ENCODE data around the gene MEGF10.

DNA sequence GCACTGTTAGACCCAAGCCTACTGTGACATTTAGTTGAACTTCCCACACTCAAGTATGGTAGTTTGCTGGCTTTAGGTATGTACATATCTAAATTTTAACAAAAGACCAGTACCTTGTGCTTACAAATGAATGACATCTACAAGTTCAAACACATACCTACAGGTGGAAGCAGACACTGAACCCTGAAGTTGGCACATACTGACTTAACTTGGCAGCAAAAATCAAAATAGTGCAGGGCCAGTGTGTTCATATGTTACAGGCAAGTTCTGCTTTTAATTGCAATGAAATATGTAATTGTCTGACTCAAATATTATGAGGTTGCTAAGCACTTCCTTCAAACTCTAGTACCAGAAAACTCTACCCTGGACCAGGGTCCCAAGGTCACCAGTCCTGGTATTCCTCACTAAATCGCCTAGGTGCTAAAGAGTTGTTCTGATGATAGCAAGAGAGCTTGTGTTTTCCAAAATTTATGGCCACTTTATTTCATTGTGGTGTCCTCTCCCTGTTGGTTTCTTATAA is 77.4 kb downstream of the MEGF10 start:
- TF ChIP-seq EP300 (IDR thresholded peaks at IDR 0.05; ENCODE audit: borderline replicate concordance in 1 of 2, control insufficient read depth in 1 of 2, low read depth in 2 of 2, low read length in 2 of 2) (no peak), BHLHE40 (IDR thresholded peaks at IDR 0.05; ENCODE audit: borderline replicate concordance in 1 of 2, low read depth in 2 of 2, low read length in 1 of 2) (no peak), EZH2 (IDR thresholded peaks at IDR 0.05; ENCODE audit: borderline replicate concordance, control insufficient read depth, low read depth, low read length) (no peak)
- TF ChIP-seq, protein P1, sequence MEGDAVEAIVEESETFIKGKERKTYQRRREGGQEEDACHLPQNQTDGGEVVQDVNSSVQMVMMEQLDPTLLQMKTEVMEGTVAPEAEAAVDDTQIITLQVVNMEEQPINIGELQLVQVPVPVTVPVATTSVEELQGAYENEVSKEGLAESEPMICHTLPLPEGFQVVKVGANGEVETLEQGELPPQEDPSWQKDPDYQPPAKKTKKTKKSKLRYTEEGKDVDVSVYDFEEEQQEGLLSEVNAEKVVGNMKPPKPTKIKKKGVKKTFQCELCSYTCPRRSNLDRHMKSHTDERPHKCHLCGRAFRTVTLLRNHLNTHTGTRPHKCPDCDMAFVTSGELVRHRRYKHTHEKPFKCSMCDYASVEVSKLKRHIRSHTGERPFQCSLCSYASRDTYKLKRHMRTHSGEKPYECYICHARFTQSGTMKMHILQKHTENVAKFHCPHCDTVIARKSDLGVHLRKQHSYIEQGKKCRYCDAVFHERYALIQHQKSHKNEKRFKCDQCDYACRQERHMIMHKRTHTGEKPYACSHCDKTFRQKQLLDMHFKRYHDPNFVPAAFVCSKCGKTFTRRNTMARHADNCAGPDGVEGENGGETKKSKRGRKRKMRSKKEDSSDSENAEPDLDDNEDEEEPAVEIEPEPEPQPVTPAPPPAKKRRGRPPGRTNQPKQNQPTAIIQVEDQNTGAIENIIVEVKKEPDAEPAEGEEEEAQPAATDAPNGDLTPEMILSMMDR (IDR thresholded peaks at IDR 0.05 in 2 of 3, conservative IDR thresholded peaks at IDR 0.05 in 1 of 3; ENCODE audit: control insufficient read depth in 2 of 3, extremely low read depth in 1 of 3, insufficient read depth in 1 of 3, low read depth in 3 of 3, low read length in 3 of 3), result no peak
- TF ChIP-seq, protein P2, sequence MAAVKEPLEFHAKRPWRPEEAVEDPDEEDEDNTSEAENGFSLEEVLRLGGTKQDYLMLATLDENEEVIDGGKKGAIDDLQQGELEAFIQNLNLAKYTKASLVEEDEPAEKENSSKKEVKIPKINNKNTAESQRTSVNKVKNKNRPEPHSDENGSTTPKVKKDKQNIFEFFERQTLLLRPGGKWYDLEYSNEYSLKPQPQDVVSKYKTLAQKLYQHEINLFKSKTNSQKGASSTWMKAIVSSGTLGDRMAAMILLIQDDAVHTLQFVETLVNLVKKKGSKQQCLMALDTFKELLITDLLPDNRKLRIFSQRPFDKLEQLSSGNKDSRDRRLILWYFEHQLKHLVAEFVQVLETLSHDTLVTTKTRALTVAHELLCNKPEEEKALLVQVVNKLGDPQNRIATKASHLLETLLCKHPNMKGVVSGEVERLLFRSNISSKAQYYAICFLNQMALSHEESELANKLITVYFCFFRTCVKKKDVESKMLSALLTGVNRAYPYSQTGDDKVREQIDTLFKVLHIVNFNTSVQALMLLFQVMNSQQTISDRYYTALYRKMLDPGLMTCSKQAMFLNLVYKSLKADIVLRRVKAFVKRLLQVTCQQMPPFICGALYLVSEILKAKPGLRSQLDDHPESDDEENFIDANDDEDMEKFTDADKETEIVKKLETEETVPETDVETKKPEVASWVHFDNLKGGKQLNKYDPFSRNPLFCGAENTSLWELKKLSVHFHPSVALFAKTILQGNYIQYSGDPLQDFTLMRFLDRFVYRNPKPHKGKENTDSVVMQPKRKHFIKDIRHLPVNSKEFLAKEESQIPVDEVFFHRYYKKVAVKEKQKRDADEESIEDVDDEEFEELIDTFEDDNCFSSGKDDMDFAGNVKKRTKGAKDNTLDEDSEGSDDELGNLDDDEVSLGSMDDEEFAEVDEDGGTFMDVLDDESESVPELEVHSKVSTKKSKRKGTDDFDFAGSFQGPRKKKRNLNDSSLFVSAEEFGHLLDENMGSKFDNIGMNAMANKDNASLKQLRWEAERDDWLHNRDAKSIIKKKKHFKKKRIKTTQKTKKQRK (IDR thresholded peaks at IDR 0.05; ENCODE audit: low read depth, low read length), result no peak
